Effector memory CD8-positive, alpha-beta T cell (primary cell): Measurements from ENCODE around the gene INO80D.
A peak's percentile ranks its signal among the peaks of the same experiment; 100 is the strongest.
"Not testable (repeated sequence)": the region's sequence is repeated elsewhere in the genome, so short reads cannot be mapped to it uniquely, and the experiment has no call there.

Experiments
- ATAC-seq: fragments of 150-1000 bp; cut with Tn5 transposase; replicated peaks from 2 replicates; pipeline ENCODE4 v1.10.0; 2021; ENCODE audit warnings: mild to moderate bottlenecking, moderate library complexity
- DNase-seq, 3 experiments: peaks; one replicate each; pipeline ENCODE4 v3.0.0; 2021
- H3K27ac Mint-ChIP-seq, 2 donors: one replicate each; pipeline ENCODE4 v1.8.0; 2022; ENCODE audit warnings: mild to moderate bottlenecking in 2 of 2, mixed read lengths in 2 of 2, moderate library complexity in 2 of 2
- H3K27me3 Mint-ChIP-seq, 2 donors: one replicate each; pipeline ENCODE4 v1.8.0; 2022; ENCODE audit warnings: mixed read lengths in 2 of 2
- H3K36me3 Mint-ChIP-seq: one replicate; pipeline ENCODE4 v1.8.0; 2022; ENCODE audit warnings: mild to moderate bottlenecking, moderate library complexity, mixed read lengths; ENCODE audit not compliant: insufficient read depth
- H3K4me1 Mint-ChIP-seq, 2 donors: one replicate each; pipeline ENCODE4 v1.8.0; 2022; ENCODE audit warnings: low read depth in 2 of 2, mixed read lengths in 2 of 2
- H3K4me3 Mint-ChIP-seq, 2 donors: one replicate each; pipeline ENCODE4 v1.8.0; 2022; ENCODE audit warnings: mild to moderate bottlenecking in 2 of 2, mixed read lengths in 2 of 2, moderate library complexity in 2 of 2
- H3K9me3 Mint-ChIP-seq, 2 donors: one replicate each; pipeline ENCODE4 v1.8.0; 2022; ENCODE audit warnings: mixed read lengths in 2 of 2
- total RNA-seq, 9 experiments: gene quantifications; one replicate each; lab custom pipeline; 2026; lab: John Stamatoyannopoulos, UW

The INO80D gene, protein sequence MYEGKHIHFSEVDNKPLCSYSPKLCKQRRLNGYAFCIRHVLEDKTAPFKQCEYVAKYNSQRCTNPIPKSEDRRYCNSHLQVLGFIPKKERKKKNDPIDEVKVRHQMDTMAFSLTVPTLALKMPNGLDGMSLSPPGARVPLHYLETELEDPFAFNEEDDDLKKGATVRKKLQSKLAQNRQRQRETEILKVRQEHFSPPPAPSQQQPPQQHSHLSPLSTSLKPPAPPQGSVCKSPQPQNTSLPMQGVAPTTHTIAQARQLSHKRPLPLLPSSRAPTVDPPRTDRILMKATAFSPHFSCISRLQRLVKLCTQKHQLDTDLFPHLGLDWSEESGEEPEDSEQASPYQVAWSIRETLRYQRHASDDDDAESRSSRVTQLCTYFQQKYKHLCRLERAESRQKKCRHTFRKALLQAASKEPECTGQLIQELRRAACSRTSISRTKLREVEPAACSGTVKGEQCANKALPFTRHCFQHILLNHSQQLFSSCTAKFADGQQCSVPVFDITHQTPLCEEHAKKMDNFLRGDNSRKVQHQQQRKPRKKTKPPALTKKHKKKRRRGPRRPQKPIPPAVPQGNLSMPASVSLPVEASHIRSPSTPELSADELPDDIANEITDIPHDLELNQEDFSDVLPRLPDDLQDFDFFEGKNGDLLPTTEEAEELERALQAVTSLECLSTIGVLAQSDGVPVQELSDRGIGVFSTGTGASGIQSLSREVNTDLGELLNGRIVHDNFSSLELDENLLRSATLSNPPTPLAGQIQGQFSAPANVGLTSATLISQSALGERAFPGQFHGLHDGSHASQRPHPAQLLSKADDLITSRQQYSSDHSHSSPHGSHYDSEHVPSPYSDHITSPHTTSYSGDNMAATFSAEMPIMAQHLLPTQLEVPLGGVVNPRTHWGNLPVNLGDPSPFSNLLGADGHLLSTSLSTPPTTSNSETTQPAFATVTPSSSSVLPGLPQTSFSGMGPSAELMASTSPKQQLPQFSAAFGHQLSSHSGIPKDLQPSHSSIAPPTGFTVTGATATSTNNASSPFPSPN
- 50.8 to 183 (median 80.8) reads per million in 9 experiments for total RNA-seq

GRCh38 chr2:206085742-206086445, at the start of gene INO80D:
Gene INO80D (minus strand): TSS chr2:206086174. CDS start chr2:206063016, 23,158 bp downstream.
- H3K27me3 Mint-ChIP-seq: no peaks in the 10 kb centered on the region
- H3K9me3 Mint-ChIP-seq: no peaks in the 10 kb centered on the region
- peak within 1 kb of the TSS; percentile 98 to 99 for H3K4me3 Mint-ChIP-seq
- peak within 1 kb of the TSS; percentile 100 for H3K27ac Mint-ChIP-seq
- ATAC-seq (peak; percentile 92), DNase-seq (peak; percentile 72 to 79 (median 74))
- peaks cover 25 to 33% of the 10 kb centered on the region in 2 donors for H3K4me1 Mint-ChIP-seq
- H3K36me3 Mint-ChIP-seq: peaks cover 39% of the 10 kb centered on the region

- no peaks in the 10 kb centered on the region for H3K4me1 Mint-ChIP-seq
- H3K27me3 Mint-ChIP-seq: no peaks in the 10 kb centered on the region
- H3K36me3 Mint-ChIP-seq: peaks cover 75% of the 10 kb centered on the region
- H3K9me3 Mint-ChIP-seq: no peaks in the 10 kb centered on the region
- H3K4me3 Mint-ChIP-seq: no peak overlapping the region
- no peak overlapping the region for H3K27ac Mint-ChIP-seq
- no peak for DNase-seq
- no peak for ATAC-seq
Observed at GRCh38 chr2:206127656-206128055, 41.7 kb upstream of the INO80D start.

- no peak for ATAC-seq
- Mint-ChIP-seq H3K27me3 (no peaks in the 10 kb centered on the region), H3K9me3 (peaks cover 0 to 2% of the 10 kb centered on the region in 2 donors), H3K4me1 (no peaks in the 10 kb centered on the region), H3K27ac (no peak overlapping the region), H3K4me3 (no peak overlapping the region), H3K36me3 (peaks cover 75% of the 10 kb centered on the region)
- no peak for DNase-seq
Observed at GRCh38 chr2:206125901-206126300, 39.9 kb upstream of the INO80D start.

DNA sequence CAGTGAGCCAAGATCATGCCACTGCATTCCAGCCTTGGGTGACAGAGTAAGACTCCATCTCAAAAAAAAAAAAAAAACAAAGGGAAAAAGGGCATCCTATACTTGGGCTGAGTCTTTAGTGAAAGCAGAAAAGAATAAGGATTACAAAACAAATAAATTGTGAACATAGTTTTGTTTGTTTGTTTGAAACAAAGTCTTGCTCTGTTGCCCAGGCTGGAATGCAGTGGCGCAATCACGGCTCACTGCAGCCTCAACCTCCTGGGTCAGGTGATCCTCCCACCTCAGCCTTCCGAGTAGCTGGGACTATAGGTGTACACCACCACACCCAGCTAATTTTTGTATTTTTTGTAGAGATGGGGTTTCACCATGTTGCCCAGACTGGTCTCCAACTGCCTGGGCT, 36.6 kb upstream of the INO80D start:
- H3K27ac Mint-ChIP-seq, H3K9me3 Mint-ChIP-seq, ATAC-seq, H3K4me3 Mint-ChIP-seq, H3K4me1 Mint-ChIP-seq, DNase-seq, H3K27me3 Mint-ChIP-seq: not testable (repeated sequence)
- peaks cover 58% of the 10 kb centered on the region for H3K36me3 Mint-ChIP-seq

DNA sequence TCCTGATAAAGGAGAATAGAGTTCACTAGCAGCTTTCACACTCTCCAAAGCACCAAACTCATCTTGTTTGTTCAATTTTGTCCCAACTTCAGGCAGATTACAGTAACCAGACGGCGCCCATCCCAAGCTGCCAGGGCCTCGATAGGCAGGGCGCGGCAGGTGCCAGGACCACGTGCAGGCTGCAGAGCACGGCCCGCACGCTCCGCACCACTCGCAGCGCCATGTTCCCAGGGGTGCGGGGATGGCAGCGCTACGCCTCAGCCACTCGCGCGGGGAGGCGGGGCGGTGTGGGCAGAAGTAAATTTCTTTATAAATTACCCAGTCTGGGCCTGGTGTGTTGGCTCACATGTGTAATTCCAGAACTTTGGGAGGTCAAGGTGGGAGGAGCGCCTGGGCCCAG, 30.3 kb upstream of the INO80D start:
- Mint-ChIP-seq H3K4me3 (no peak overlapping the region), H3K27me3 (no peaks in the 10 kb centered on the region), H3K36me3 (peaks cover 11% of the 10 kb centered on the region), H3K4me1 (no peaks in the 10 kb centered on the region), H3K9me3 (peaks cover 0 to 4% of the 10 kb centered on the region in 2 donors), H3K27ac (no peak overlapping the region)
- DNase-seq: no peak
- ATAC-seq: no peak

DNA sequence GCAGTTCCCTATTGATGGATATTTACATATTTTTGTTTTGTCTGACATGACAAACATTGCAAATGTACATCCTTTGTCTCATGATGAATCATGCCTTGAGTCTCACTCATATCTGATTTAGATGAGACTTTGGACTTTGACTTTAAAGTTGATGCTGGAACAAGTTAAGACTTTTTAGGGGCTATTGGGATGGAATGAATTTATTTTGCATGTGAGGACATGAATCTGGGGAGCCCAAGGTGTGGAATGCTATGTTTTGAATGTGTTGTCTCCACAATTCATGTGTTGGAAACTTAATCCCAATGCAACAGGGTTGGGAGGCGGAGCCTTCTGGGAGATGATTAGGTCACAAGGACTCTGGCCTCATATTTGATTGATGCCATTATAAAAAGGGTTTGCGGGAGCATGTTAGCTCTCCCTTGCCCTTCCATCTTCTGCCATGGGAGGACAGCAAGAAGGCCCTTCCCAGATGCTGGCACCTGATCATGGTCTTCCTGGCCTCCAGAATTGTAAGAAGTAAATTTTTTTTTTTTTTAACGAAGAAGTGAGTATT, 29.1 kb upstream of the INO80D start:
- Mint-ChIP-seq H3K9me3 (no peaks in the 10 kb centered on the region), H3K27me3 (no peaks in the 10 kb centered on the region), H3K27ac (peak overlapping the region in 1 of 2 donors; percentile 35), H3K36me3 (peaks cover 5% of the 10 kb centered on the region), H3K4me1 (no peaks in the 10 kb centered on the region), H3K4me3 (no peak overlapping the region)
- DNase-seq (no peak), ATAC-seq (no peak)

DNA sequence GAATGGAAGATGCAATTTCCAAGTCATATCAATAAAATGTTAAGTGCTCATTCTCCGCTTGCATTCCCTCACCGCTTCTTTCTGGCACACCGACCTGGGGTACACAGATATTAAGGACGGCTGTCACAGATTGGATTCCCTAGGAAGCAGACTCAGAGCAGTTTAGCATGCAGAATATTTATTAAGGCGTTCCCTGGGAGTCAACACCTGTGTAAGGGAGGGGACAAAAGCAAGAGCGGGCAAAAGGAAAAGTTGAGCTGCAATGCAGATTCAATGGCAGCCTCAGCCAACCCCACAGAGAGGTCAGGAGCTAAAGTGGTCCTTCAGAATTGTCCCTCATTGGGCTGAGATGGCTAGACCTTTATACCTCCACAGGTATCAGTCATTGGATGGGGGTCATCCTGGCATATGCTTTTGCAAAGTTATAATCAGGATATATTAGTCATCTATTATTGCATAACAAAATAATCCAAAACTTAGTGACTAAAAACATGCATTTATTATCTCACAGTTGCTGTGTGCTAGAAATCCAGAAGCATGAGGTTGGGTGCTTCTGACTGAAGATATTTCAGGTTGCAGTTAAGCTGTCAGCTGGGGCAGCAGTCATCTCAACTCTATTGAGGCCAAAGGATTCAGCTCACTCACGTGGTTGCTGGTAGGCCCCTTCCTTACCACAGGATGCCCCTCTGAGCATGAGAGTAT, 27.0 kb upstream of the INO80D start:
- no peak for ATAC-seq
- Mint-ChIP-seq H3K9me3 (no peaks in the 10 kb centered on the region), H3K4me1 (no peaks in the 10 kb centered on the region), H3K4me3 (no peak overlapping the region), H3K27me3 (no peaks in the 10 kb centered on the region), H3K27ac (no peak overlapping the region), H3K36me3 (no peaks in the 10 kb centered on the region)
- DNase-seq: no peak

DNA sequence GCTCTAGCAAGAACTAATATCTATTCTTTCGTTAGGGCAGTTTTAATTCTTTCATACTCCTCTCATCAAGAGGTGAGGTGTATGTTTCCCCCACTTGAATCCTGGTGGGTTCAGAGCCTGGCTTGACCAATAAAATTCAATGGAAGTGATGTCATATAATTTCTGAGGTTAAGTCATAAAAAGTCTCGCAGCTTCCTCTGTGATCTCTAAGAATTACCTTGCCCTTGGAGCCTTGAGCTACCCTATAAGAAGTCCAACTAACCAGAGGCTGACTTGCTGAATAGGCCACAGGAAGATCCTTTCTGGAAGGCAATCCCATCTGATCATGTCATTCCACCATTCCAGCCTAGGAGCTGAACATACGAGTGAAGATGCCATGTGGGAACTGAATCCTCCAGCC, 26.1 kb upstream of the INO80D start:
- Mint-ChIP-seq H3K27me3 (no peaks in the 10 kb centered on the region), H3K4me1 (no peaks in the 10 kb centered on the region)
- no peak for DNase-seq

DNA sequence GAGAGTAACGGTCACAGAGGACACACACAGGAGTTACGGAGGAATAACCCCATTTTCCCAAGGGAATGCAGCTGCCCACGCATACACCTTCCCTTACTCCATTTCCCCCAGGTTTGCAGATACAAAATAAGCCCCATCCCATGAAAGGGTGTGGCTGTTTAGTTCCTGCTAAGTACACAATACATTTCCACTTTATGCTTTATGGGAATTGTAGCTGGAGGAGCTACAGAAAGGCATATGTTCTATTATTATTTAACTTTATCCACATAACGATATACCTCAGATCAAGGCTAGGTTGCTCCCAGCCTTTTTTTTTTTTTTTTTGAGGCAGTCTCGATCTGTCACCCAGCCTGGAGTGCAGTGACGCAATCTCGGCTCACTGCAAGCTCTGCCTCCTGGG, 22.7 kb upstream of the INO80D start:
- H3K36me3 Mint-ChIP-seq: peaks cover 2% of the 10 kb centered on the region
- no peak overlapping the region for H3K4me3 Mint-ChIP-seq
- no peak for ATAC-seq

More for the DNA sequence above, 26.1 kb upstream of the INO80D start:
- no peaks in the 10 kb centered on the region for H3K36me3 Mint-ChIP-seq
- H3K4me3 Mint-ChIP-seq: no peak overlapping the region
- no peak for ATAC-seq
- H3K27ac Mint-ChIP-seq: no peak overlapping the region
- no peaks in the 10 kb centered on the region for H3K9me3 Mint-ChIP-seq

GRCh38 chr2:206105541-206105940, 19.6 kb upstream of the INO80D start:
- H3K27ac Mint-ChIP-seq: no peak overlapping the region
- no peaks in the 10 kb centered on the region for H3K4me1 Mint-ChIP-seq
- H3K4me3 Mint-ChIP-seq: no peak overlapping the region
- no peaks in the 10 kb centered on the region for H3K27me3 Mint-ChIP-seq
- ATAC-seq (no peak), DNase-seq (no peak)
- H3K9me3 Mint-ChIP-seq: no peaks in the 10 kb centered on the region
- H3K36me3 Mint-ChIP-seq: peaks cover 5% of the 10 kb centered on the region

More for the DNA sequence above, 22.7 kb upstream of the INO80D start:
- Mint-ChIP-seq H3K9me3 (no peaks in the 10 kb centered on the region), H3K4me1 (no peaks in the 10 kb centered on the region), H3K27ac (no peak overlapping the region), H3K27me3 (no peaks in the 10 kb centered on the region)
- DNase-seq: no peak

GRCh38 chr2:206105038-206105437, 19.1 kb upstream of the INO80D start:
- no peak overlapping the region for H3K4me3 Mint-ChIP-seq
- H3K27ac Mint-ChIP-seq: no peak overlapping the region
- no peaks in the 10 kb centered on the region for H3K4me1 Mint-ChIP-seq
- H3K36me3 Mint-ChIP-seq: peaks cover 5% of the 10 kb centered on the region
- ATAC-seq (no peak), DNase-seq (no peak)
- no peaks in the 10 kb centered on the region for H3K27me3 Mint-ChIP-seq
- no peaks in the 10 kb centered on the region for H3K9me3 Mint-ChIP-seq

GRCh38 chr2:206098872-206099271, 12.9 kb upstream of the INO80D start:
- not testable (repeated sequence) for H3K9me3 Mint-ChIP-seq, DNase-seq, H3K4me1 Mint-ChIP-seq, ATAC-seq, H3K4me3 Mint-ChIP-seq, H3K27me3 Mint-ChIP-seq, H3K27ac Mint-ChIP-seq, H3K36me3 Mint-ChIP-seq
